K562 (cell line): ENCODE data around the gene CDC26. TPM values are rescaled to one million over a fixed set of nuclear protein-coding genes. Genes with fewer than 3 reads are reported as not detected.

ENCODE experiments used
- DPF2 ChIP-seq: fragments of 450-650 bp; IDR thresholded peaks from 2 replicates; pipeline ENCODE4 v1.6.1; 2016
- POLR2H ChIP-seq: IDR thresholded peaks from 2 replicates; pipeline ENCODE4 v1.6.1; 2016; ENCODE audit warnings: missing genetic modification characterization, low read depth, mild to moderate bottlenecking, control low read depth, missing compliant biosample characterization, moderate library complexity
- TEAD4 ChIP-seq, 2 experiments: sonication (generic) in 1 of 2; formaldehyde crosslinking in 1 of 2; IDR thresholded peaks; 2 replicates each; pipeline versions ENCODE4 v1.6.1 to v1.8.0; 2012 to 2022; ENCODE audit warnings: borderline replicate concordance in 1 of 2, inconsistent platforms in 1 of 2, low read length in 1 of 2, mild to moderate bottlenecking in 1 of 2, missing genetic modification reagents in 1 of 2
- WHSC1 ChIP-seq: IDR thresholded peaks from one replicate; pipeline ENCODE4 v1.6.1; 2012; ENCODE audit warnings: low read length, control low read depth, inconsistent platforms
- ZNF282 ChIP-seq: sonication (generic); formaldehyde crosslinking; IDR thresholded peaks from 2 replicates; pipeline ENCODE4 v1.8.1; 2023; ENCODE audit warnings: missing genetic modification reagents
- polyA plus RNA-seq, 8 experiments: library from polyadenylated mRNA; depleted of rRNA in 4 of 8; stranded (reverse) in 5 of 8; unstranded in 3 of 8; fragments of >200 nt; fragmentation: Nextera tagmentation in 2 of 8; fragmentation: Illumina TruSeq in 1 of 8; extraction: Ambion mirVana in 2 of 8; extraction: Trizol in 1 of 8; gene quantifications; 2 replicates each; pipeline versions ENCODE4 v1.2.1 to v1.2.3, GENCODE V29; 2011 to 2014; ENCODE audit warnings: inconsistent platforms in 1 of 8, missing spikeins in 1 of 8
- total RNA-seq, 7 experiments: library from RNA; depleted of rRNA in 6 of 7; stranded (reverse); fragments of >200 nt in 6 of 7; fragmentation: Illumina TruSeq in 2 of 7; extraction: Trizol in 2 of 7; gene quantifications; 2 replicates each; pipeline versions ENCODE4 v1.2.1 to v1.2.3, GENCODE V29; 2011 to 2021; ENCODE audit warnings: low replicate concordance in 1 of 7
- TF ChIP-seq, protein P1 (sequence below), 2 experiments: fragments of 450-650 bp; IDR thresholded peaks; 2 replicates each; pipeline ENCODE4 v1.6.1; 2016
- TF ChIP-seq, protein P2 (sequence below), 3 experiments: IDR thresholded peaks in 2 of 3; conservative IDR thresholded peaks in 1 of 3; 2 replicates each; pipeline ENCODE4 v1.5.1; 2011 to 2012; ENCODE audit warnings: low read length in 3 of 3, mild to moderate bottlenecking in 3 of 3, control low read depth in 2 of 3, improper control_type of control experiment in 1 of 3, inconsistent platforms in 1 of 3, low read depth in 1 of 3, mixed read lengths in 1 of 3, moderate library complexity in 1 of 3; ENCODE audit not compliant: insufficient read depth in 2 of 3

CDC26 gene
- total and polyA plus RNA-seq, 9 of the 15 experiments (the other 6 are each of a cell fraction or from before 2014, with no cell fraction given), result 33.0 to 147 (median 60.0) TPM

DNA sequence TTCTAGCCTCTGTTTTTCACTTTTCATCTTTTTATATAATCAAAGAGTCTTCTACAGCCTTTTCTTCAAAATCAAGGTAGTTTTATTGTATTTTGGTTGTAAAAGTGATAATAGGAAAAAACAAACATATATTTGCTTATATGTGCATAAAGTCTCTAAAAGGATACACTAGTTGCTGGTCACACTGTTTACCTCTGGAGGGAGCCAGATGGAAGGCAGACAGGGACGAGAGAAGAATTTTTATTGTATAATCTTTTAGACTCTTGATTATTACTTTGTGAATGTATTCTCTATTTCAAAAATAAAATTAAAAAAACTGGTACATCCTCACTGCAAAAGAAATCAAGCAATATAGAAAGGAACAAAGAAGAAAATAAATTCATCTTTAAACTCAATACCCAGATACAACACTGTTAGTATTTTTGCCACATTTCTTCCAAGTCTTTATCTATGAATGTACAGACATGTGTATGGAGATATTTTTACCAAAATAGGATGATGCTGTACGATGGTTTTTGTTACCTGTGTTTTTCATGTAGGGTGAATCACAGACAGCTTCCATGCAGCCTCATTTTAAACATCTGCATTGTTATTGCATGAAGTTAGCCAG, 33.9 kb upstream of the CDC26 start (continued):
- TF ChIP-seq, protein P1, sequence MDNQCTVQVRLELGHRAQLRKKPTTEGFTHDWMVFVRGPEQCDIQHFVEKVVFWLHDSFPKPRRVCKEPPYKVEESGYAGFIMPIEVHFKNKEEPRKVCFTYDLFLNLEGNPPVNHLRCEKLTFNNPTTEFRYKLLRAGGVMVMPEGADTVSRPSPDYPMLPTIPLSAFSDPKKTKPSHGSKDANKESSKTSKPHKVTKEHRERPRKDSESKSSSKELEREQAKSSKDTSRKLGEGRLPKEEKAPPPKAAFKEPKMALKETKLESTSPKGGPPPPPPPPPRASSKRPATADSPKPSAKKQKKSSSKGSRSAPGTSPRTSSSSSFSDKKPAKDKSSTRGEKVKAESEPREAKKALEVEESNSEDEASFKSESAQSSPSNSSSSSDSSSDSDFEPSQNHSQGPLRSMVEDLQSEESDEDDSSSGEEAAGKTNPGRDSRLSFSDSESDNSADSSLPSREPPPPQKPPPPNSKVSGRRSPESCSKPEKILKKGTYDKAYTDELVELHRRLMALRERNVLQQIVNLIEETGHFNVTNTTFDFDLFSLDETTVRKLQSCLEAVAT (IDR thresholded peaks at IDR 0.05), result no peak
- TF ChIP-seq DPF2, result no peak
- TF ChIP-seq POLR2H, result no peak
- TF ChIP-seq TEAD4 (IDR thresholded peaks at IDR 0.05; ENCODE audit: low read length), result no peak
- no peak for TF ChIP-seq TEAD4 (CRISPR knock-in tag; IDR thresholded peaks at IDR 0.05; ENCODE audit: borderline replicate concordance)
- no peak for TF ChIP-seq ZNF282 (CRISPR knock-in tag)
- no peak for TF ChIP-seq WHSC1
- TF ChIP-seq, protein P2, sequence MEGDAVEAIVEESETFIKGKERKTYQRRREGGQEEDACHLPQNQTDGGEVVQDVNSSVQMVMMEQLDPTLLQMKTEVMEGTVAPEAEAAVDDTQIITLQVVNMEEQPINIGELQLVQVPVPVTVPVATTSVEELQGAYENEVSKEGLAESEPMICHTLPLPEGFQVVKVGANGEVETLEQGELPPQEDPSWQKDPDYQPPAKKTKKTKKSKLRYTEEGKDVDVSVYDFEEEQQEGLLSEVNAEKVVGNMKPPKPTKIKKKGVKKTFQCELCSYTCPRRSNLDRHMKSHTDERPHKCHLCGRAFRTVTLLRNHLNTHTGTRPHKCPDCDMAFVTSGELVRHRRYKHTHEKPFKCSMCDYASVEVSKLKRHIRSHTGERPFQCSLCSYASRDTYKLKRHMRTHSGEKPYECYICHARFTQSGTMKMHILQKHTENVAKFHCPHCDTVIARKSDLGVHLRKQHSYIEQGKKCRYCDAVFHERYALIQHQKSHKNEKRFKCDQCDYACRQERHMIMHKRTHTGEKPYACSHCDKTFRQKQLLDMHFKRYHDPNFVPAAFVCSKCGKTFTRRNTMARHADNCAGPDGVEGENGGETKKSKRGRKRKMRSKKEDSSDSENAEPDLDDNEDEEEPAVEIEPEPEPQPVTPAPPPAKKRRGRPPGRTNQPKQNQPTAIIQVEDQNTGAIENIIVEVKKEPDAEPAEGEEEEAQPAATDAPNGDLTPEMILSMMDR (IDR thresholded peaks at IDR 0.05 in 2 of 3, conservative IDR thresholded peaks at IDR 0.05 in 1 of 3; ENCODE audit: insufficient read depth in 2 of 3, low read depth in 1 of 3, low read length in 3 of 3), result peak; percentile 57 to 90 (median 62); a peak in 5 of 6 replicates
